Peyer's patch (tissue), 4 donors: ENCODE results near the gene NHLH2.

ENCODE experiments used
- CTCF ChIP-seq, 6 experiments: fragments of 450-650 bp in 4 of 6; fragments of 200-600 bp in 2 of 6; sonication (generic) in 1 of 6; IDR thresholded peaks; one replicate each; pipeline ENCODE4 v1.5.1; 2017 to 2019; ENCODE audit warnings: antibody characterized with exemption in 6 of 6, mild to moderate bottlenecking in 3 of 6, moderate library complexity in 1 of 6
- POLR2A ChIP-seq, 2 donors: fragments of 450-650 bp; IDR thresholded peaks; one replicate each; pipeline ENCODE4 v1.5.1; 2017; ENCODE audit warnings: antibody characterized with exemption in 2 of 2, mild to moderate bottlenecking in 2 of 2, moderate library complexity in 2 of 2

GRCh38 chr1:115793162-115793561, 47.8 kb downstream of the NHLH2 start:
- no peak for TF ChIP-seq CTCF (IDR thresholded peaks at IDR 0.05)
- TF ChIP-seq POLR2A (IDR thresholded peaks at IDR 0.05), result no peak
